Measurements from ENCODE around the gene ACMSD.

- TF ChIP-seq, protein P1, sequence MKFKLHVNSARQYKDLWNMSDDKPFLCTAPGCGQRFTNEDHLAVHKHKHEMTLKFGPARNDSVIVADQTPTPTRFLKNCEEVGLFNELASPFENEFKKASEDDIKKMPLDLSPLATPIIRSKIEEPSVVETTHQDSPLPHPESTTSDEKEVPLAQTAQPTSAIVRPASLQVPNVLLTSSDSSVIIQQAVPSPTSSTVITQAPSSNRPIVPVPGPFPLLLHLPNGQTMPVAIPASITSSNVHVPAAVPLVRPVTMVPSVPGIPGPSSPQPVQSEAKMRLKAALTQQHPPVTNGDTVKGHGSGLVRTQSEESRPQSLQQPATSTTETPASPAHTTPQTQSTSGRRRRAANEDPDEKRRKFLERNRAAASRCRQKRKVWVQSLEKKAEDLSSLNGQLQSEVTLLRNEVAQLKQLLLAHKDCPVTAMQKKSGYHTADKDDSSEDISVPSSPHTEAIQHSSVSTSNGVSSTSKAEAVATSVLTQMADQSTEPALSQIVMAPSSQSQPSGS (CRISPR knock-in tag; IDR thresholded peaks at IDR 0.05), result no peak
- TF ChIP-seq PCBP2 (IDR thresholded peaks at IDR 0.05; ENCODE audit: low read depth, low read length, poor library complexity, severe bottlenecking) (no peak), ZNF311 (CRISPR knock-in tag; IDR thresholded peaks at IDR 0.05) (no peak), NFXL1 (CRISPR knock-in tag; IDR thresholded peaks at IDR 0.05) (no peak), EZH2 (IDR thresholded peaks at IDR 0.05; ENCODE audit: borderline replicate concordance, low read depth, low read length) (no peak), ZBTB7A (IDR thresholded peaks at IDR 0.05; ENCODE audit: borderline replicate concordance, control insufficient read depth, low read depth, low read length) (no peak), ZBTB12 (CRISPR knock-in tag; IDR thresholded peaks at IDR 0.05) (no peak), DPF2 (IDR thresholded peaks at IDR 0.05) (no peak), KDM5B (IDR thresholded peaks at IDR 0.05; ENCODE audit: insufficient replicate concordance, low read depth, low read length) (no peak), CTCF (IDR thresholded peaks at IDR 0.05 in 2 of 3, conservative IDR thresholded peaks at IDR 0.05 in 1 of 3; ENCODE audit: insufficient read depth in 2 of 3, low read depth in 1 of 3, low read length in 3 of 3) (no peak)
- TF ChIP-seq, protein P2, sequence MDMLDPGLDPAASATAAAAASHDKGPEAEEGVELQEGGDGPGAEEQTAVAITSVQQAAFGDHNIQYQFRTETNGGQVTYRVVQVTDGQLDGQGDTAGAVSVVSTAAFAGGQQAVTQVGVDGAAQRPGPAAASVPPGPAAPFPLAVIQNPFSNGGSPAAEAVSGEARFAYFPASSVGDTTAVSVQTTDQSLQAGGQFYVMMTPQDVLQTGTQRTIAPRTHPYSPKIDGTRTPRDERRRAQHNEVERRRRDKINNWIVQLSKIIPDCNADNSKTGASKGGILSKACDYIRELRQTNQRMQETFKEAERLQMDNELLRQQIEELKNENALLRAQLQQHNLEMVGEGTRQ (CRISPR knock-in tag; IDR thresholded peaks at IDR 0.05), result no peak
- TF ChIP-seq, protein P3, sequence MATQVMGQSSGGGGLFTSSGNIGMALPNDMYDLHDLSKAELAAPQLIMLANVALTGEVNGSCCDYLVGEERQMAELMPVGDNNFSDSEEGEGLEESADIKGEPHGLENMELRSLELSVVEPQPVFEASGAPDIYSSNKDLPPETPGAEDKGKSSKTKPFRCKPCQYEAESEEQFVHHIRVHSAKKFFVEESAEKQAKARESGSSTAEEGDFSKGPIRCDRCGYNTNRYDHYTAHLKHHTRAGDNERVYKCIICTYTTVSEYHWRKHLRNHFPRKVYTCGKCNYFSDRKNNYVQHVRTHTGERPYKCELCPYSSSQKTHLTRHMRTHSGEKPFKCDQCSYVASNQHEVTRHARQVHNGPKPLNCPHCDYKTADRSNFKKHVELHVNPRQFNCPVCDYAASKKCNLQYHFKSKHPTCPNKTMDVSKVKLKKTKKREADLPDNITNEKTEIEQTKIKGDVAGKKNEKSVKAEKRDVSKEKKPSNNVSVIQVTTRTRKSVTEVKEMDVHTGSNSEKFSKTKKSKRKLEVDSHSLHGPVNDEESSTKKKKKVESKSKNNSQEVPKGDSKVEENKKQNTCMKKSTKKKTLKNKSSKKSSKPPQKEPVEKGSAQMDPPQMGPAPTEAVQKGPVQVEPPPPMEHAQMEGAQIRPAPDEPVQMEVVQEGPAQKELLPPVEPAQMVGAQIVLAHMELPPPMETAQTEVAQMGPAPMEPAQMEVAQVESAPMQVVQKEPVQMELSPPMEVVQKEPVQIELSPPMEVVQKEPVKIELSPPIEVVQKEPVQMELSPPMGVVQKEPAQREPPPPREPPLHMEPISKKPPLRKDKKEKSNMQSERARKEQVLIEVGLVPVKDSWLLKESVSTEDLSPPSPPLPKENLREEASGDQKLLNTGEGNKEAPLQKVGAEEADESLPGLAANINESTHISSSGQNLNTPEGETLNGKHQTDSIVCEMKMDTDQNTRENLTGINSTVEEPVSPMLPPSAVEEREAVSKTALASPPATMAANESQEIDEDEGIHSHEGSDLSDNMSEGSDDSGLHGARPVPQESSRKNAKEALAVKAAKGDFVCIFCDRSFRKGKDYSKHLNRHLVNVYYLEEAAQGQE (IDR thresholded peaks at IDR 0.05; ENCODE audit: borderline replicate concordance), result no peak
- TF ChIP-seq, protein P3 (CRISPR knock-in tag; IDR thresholded peaks at IDR 0.05; ENCODE audit: low read depth), result no peak
Observed at GRCh38 chr2:134873152-134873551, 34.7 kb downstream of the ACMSD start.
